B cell (primary cell): ENCODE results near the gene FPR1. TPM values are rescaled to one million over a fixed set of nuclear protein-coding genes. Genes with fewer than 3 reads are reported as not detected.

Experiments
- ATAC-seq: fragments of 200-7000 bp; cut with Tn5 transposase; one replicate; pipeline ENCODE4 v1.10.0; 2021; ENCODE audit warnings: low read depth, mild to moderate bottlenecking, moderate number of reproducible peaks, moderate library complexity
- CTCF ChIA-PET: fragments of 350-600 bp; sonication (Branson Sonifier 250); formaldehyde crosslinking; loops from one replicate; lab custom pipeline; 2021; ENCODE audit warnings: antibody characterized with exemption, inconsistent platforms; lab: Charles Lee
- POLR2A ChIA-PET: fragments of 350-600 bp; sonication (Branson Sonifier 250); formaldehyde crosslinking; loops from one replicate; lab custom pipeline; 2021; ENCODE audit warnings: antibody characterized with exemption; lab: Charles Lee
- DNase-seq: peaks from one replicate; pipeline ENCODE4 v3.0.0; 2013
- H2AFZ ChIP-seq: 2 replicates; pipeline ENCODE4 v1.6.1; 2012; ENCODE audit warnings: mild to moderate bottlenecking, low read depth, low read length; ENCODE audit not compliant: insufficient read depth, poor library complexity, severe bottlenecking
- H3K27ac ChIP-seq, 2 donors: 1 replicate in 1 of 2; 2 replicates in 1 of 2; pipeline ENCODE4 v1.5.1; 2012 to 2013; ENCODE audit warnings: low read length in 2 of 2, mild to moderate bottlenecking in 2 of 2, moderate library complexity in 1 of 2
- H3K27me3 ChIP-seq, 4 experiments: fragments of 200-600 bp in 1 of 4; sonication (generic) in 1 of 4; replicated peaks in 1 of 4; 1 replicate in 2 of 4; 2 replicates in 2 of 4; pipeline versions ENCODE4 v1.6.1 to v1.7.0; 2013 to 2016; ENCODE audit warnings: low read length in 3 of 4, mild to moderate bottlenecking in 2 of 4, mixed read lengths in 1 of 4, moderate library complexity in 1 of 4; ENCODE audit not compliant: insufficient read depth in 4 of 4, control insufficient read depth in 3 of 4; ENCODE audit errors: control extremely low read depth in 1 of 4
- H3K36me3 ChIP-seq, 2 experiments: replicated peaks in 1 of 2; 1 replicate in 1 of 2; 2 replicates in 1 of 2; pipeline versions ENCODE4 v1.6.1 to v1.7.1; 2013; ENCODE audit warnings: low read length in 1 of 2; ENCODE audit not compliant: insufficient read depth in 2 of 2, control insufficient read depth in 1 of 2; ENCODE audit errors: control extremely low read depth in 1 of 2, extremely low read depth in 1 of 2
- H3K4me1 ChIP-seq, 2 donors: fragments of 200-600 bp in 1 of 2; sonication (generic) in 1 of 2; 1 replicate in 1 of 2; 2 replicates in 1 of 2; pipeline versions ENCODE4 v1.5.1 to v1.6.1; 2013 to 2017; ENCODE audit warnings: low read length in 2 of 2; ENCODE audit not compliant: control insufficient read depth in 2 of 2, insufficient read depth in 2 of 2
- H3K4me2 ChIP-seq: replicated peaks from 2 replicates; pipeline ENCODE3; 2012; ENCODE audit warnings: mild to moderate bottlenecking, low read depth, low read length; ENCODE audit not compliant: poor library complexity, severe bottlenecking
- H3K4me3 ChIP-seq, 5 experiments: fragments of 200-600 bp in 1 of 5; sonication (generic) in 1 of 5; 1 replicate in 3 of 5; 2 replicates in 2 of 5; pipeline versions ENCODE4 v1.5.1 to v1.7.0; 2011 to 2016; ENCODE audit warnings: low read length in 4 of 5, mild to moderate bottlenecking in 4 of 5, low read depth in 2 of 5, control low read depth in 1 of 5, moderate library complexity in 1 of 5; ENCODE audit not compliant: insufficient read depth in 1 of 5; ENCODE audit errors: control extremely low read depth in 1 of 5, extremely low read depth in 1 of 5
- H3K79me2 ChIP-seq: fragments of 200-600 bp; sonication (generic); one replicate; pipeline ENCODE4 v1.6.0; 2016; ENCODE audit warnings: low read length; ENCODE audit not compliant: control insufficient read depth, insufficient read depth
- H3K9ac ChIP-seq: fragments of 200-600 bp; sonication (generic); 2 replicates; pipeline ENCODE4 v1.6.1; 2017; ENCODE audit warnings: mild to moderate bottlenecking, low read length, moderate library complexity
- H3K9me3 ChIP-seq, 3 donors: one replicate each; pipeline versions ENCODE4 v1.6.1 to v1.7.1; 2013; ENCODE audit warnings: low read length in 2 of 3; ENCODE audit not compliant: control insufficient read depth in 2 of 3, insufficient read depth in 1 of 3; ENCODE audit errors: control extremely low read depth in 1 of 3
- H4K20me1 ChIP-seq: 2 replicates; pipeline ENCODE4 v1.6.0; 2012; ENCODE audit warnings: mild to moderate bottlenecking, low read length; ENCODE audit not compliant: insufficient read depth, control insufficient read depth, poor library complexity, severe bottlenecking
- H3K27ac Mint-ChIP-seq: one replicate; pipeline ENCODE4 v1.8.0; 2021; ENCODE audit warnings: mixed read lengths
- H3K27me3 Mint-ChIP-seq: one replicate; pipeline ENCODE4 v1.8.0; 2021; ENCODE audit warnings: mixed read lengths
- H3K4me1 Mint-ChIP-seq: one replicate; pipeline ENCODE4 v1.8.0; 2021; ENCODE audit warnings: mixed read lengths
- H3K4me3 Mint-ChIP-seq: one replicate; pipeline ENCODE4 v1.8.0; 2021; ENCODE audit warnings: mixed read lengths
- H3K9me3 Mint-ChIP-seq: one replicate; pipeline ENCODE4 v1.8.0; 2022; ENCODE audit warnings: mixed read lengths; ENCODE audit not compliant: insufficient read depth
- EZH2 ChIP-seq: IDR thresholded peaks from 2 replicates; pipeline ENCODE4 v1.6.1; 2012; ENCODE audit warnings: borderline replicate concordance, low read depth, mild to moderate bottlenecking, moderate library complexity, low read length; ENCODE audit not compliant: insufficient read depth, poor library complexity, severe bottlenecking
- WGBS: methylation state at CpG from one replicate; pipeline ENCODE4 v1.1.5; 2013; ENCODE audit warnings: missing lambda C conversion rate; ENCODE audit not compliant: insufficient coverage; 5-methylcytosine and 5-hydroxymethylcytosine counted together
- intact Hi-C: fragments of 100-400 bp; cut with micrococcal nuclease; formaldehyde crosslinking; loops from one replicate; pipeline ENCODE4 v1.10.0; 2022
- polyA plus RNA-seq: library from polyadenylated mRNA; depleted of rRNA; stranded (reverse); fragments of >200 nt; gene quantifications from 2 replicates; pipeline ENCODE4 v1.2.3, GENCODE V29; 2012
- total RNA-seq, 2 donors: library from RNA; stranded (reverse); fragments of 120-200 nt in 1 of 2; gene quantifications; 1 replicate in 1 of 2; 2 replicates in 1 of 2; pipeline versions ENCODE4 v1.2.3 to v1.2.4, GENCODE V29; 2013 to 2022
- TF ChIP-seq, protein P1 (sequence below): fragments of 200-600 bp; IDR thresholded peaks from one replicate; pipeline ENCODE4 v1.8.0; 2022; ENCODE audit warnings: antibody characterized with exemption, mild to moderate bottlenecking

Gene FPR1
- total and polyA plus RNA-seq, 2 donors (not counting 1 experiment from before 2014, with no cell fraction given), result 0.17 to 1.1 TPM

DNA sequence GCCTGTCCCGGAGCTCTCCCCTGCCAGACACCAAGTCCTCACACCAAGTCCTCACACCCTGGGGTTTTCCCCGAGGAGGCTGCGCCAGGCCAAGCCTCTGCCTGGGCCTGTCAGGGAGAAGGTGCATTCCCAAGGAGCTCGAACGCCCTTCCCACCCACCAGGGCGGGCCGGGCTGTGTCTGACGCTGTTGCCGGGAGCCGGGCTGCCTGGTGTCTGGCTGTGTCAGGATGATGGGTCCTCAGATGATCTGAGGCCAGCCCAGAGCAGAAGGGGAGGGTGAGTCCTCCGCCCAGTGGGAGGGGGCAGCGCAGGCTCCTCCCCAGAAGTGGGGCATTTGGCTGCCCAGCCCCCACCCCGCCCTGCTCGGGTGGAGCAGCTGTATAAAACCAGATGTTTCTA lies 25.6 kb downstream of the FPR1 start:
- no peak overlapping the region for H3K4me3 Mint-ChIP-seq
- H3K27me3 Mint-ChIP-seq, result peaks cover 43% of the 10 kb centered on the region
- no peaks in the 10 kb centered on the region for H3K79me2 ChIP-seq
- H3K9ac ChIP-seq, result no peak overlapping the region
- H3K36me3 ChIP-seq, result no peaks in the 10 kb centered on the region
- H3K4me1 ChIP-seq, result peaks cover 0 to 3% of the 10 kb centered on the region in 2 donors
- WGBS, result 80% methylated on average over 12 of the region's 14 CpGs
- peaks cover 0 to 47% (median 7%) of the 10 kb centered on the region in 3 donors for H3K9me3 ChIP-seq
- DNase-seq, result no peak
- no peaks in the 10 kb centered on the region for H4K20me1 ChIP-seq
- peaks cover 6% of the 10 kb centered on the region for H3K9me3 Mint-ChIP-seq
- no peak overlapping the region for H3K4me2 ChIP-seq
- intact Hi-C loops, result no loop called here
- no peak overlapping the region for H3K27ac Mint-ChIP-seq
- ChIA-PET POLR2A (no interaction called here), CTCF (no interaction called here)
- H3K4me1 Mint-ChIP-seq, result peaks cover 8% of the 10 kb centered on the region
- H2AFZ ChIP-seq, result no peak overlapping the region
- H3K4me3 ChIP-seq, result no peak overlapping the region
- TF ChIP-seq EZH2, result no peak
- TF ChIP-seq, protein P1, sequence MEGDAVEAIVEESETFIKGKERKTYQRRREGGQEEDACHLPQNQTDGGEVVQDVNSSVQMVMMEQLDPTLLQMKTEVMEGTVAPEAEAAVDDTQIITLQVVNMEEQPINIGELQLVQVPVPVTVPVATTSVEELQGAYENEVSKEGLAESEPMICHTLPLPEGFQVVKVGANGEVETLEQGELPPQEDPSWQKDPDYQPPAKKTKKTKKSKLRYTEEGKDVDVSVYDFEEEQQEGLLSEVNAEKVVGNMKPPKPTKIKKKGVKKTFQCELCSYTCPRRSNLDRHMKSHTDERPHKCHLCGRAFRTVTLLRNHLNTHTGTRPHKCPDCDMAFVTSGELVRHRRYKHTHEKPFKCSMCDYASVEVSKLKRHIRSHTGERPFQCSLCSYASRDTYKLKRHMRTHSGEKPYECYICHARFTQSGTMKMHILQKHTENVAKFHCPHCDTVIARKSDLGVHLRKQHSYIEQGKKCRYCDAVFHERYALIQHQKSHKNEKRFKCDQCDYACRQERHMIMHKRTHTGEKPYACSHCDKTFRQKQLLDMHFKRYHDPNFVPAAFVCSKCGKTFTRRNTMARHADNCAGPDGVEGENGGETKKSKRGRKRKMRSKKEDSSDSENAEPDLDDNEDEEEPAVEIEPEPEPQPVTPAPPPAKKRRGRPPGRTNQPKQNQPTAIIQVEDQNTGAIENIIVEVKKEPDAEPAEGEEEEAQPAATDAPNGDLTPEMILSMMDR, result no peak
- no peak overlapping the region for H3K27ac ChIP-seq
- peaks cover 0 to 54% (median 10%) of the 10 kb centered on the region in 4 experiments for H3K27me3 ChIP-seq
- ATAC-seq, result no peak

- Histone ChIP-seq H3K79me2 (no peaks in the 10 kb centered on the region), H3K4me3 (no peak overlapping the region), H4K20me1 (no peaks in the 10 kb centered on the region), H3K36me3 (no peaks in the 10 kb centered on the region), H2AFZ (no peak overlapping the region), H3K4me1 (peaks cover 0 to 3% of the 10 kb centered on the region in 2 donors), H3K9ac (no peak overlapping the region), H3K27me3 (peaks cover 0 to 58% (median 18%) of the 10 kb centered on the region in 4 experiments), H3K9me3 (peaks cover 0 to 40% (median 3%) of the 10 kb centered on the region in 3 donors), H3K4me2 (no peak overlapping the region), H3K27ac (no peak overlapping the region)
- peaks cover 55% of the 10 kb centered on the region for H3K27me3 Mint-ChIP-seq
- DNase-seq, result no peak
- no peak for ATAC-seq
- no peak overlapping the region for H3K27ac Mint-ChIP-seq
- H3K9me3 Mint-ChIP-seq, result peaks cover 2% of the 10 kb centered on the region
- ChIA-PET POLR2A (no interaction called here), CTCF (no interaction called here)
- TF ChIP-seq, protein P1, result no peak
- no peak for TF ChIP-seq EZH2
- no peak overlapping the region for H3K4me3 Mint-ChIP-seq
- H3K4me1 Mint-ChIP-seq, result peaks cover 8% of the 10 kb centered on the region
- intact Hi-C loops, result no loop called here
- 65% methylated on average over 15 of the region's 15 CpGs for WGBS
Measured at GRCh38 chr19:51724543-51724942, 27.1 kb downstream of the FPR1 start.
